Parathyroid adenoma (tissue), 2 donors: ENCODE measurements around the gene PLIN5.

Experiments
- H2AFZ ChIP-seq: fragments of 300-600 bp; sonication (generic); one replicate; pipeline ENCODE4 v1.7.0; 2017; ENCODE audit warnings: antibody characterized with exemption, mild to moderate bottlenecking
- H3K27ac ChIP-seq: fragments of 300-600 bp; sonication (generic); one replicate; pipeline ENCODE4 v1.7.0; 2017
- H3K27me3 ChIP-seq: fragments of 300-600 bp; sonication (generic); one replicate; pipeline ENCODE4 v1.7.0; 2017; ENCODE audit warnings: low read length; ENCODE audit not compliant: control insufficient read depth, insufficient read depth
- H3K36me3 ChIP-seq: fragments of 300-600 bp; sonication (generic); one replicate; pipeline ENCODE4 v1.7.0; 2017; ENCODE audit warnings: low read length; ENCODE audit not compliant: control insufficient read depth, insufficient read depth
- H3K4me1 ChIP-seq: fragments of 300-600 bp; sonication (generic); one replicate; pipeline ENCODE4 v1.7.0; 2017; ENCODE audit warnings: control low read depth
- H3K4me2 ChIP-seq: fragments of 300-600 bp; sonication (generic); one replicate; pipeline ENCODE4 v1.7.0; 2017; ENCODE audit warnings: low read length
- H3K4me3 ChIP-seq: fragments of 300-600 bp; sonication (generic); one replicate; pipeline ENCODE4 v1.7.0; 2017; ENCODE audit warnings: low read depth, low read length
- H3K79me2 ChIP-seq: fragments of 300-600 bp; sonication (generic); one replicate; pipeline ENCODE4 v1.7.0; 2017; ENCODE audit warnings: control low read depth
- H3K9ac ChIP-seq: fragments of 300-600 bp; sonication (generic); one replicate; pipeline ENCODE4 v1.7.0; 2017; ENCODE audit warnings: mild to moderate bottlenecking
- H3K9me3 ChIP-seq: fragments of 300-600 bp; sonication (generic); one replicate; pipeline ENCODE4 v1.7.0; 2017; ENCODE audit warnings: low read length; ENCODE audit not compliant: control insufficient read depth
- TF ChIP-seq, protein P1 (sequence below): fragments of 300-600 bp; sonication (generic); IDR thresholded peaks from one replicate; pipeline ENCODE4 v1.7.0; 2017; ENCODE audit warnings: antibody characterized with exemption, mild to moderate bottlenecking
- donor health status: primary hyperparathyroidism.

PLIN5 gene

DNA sequence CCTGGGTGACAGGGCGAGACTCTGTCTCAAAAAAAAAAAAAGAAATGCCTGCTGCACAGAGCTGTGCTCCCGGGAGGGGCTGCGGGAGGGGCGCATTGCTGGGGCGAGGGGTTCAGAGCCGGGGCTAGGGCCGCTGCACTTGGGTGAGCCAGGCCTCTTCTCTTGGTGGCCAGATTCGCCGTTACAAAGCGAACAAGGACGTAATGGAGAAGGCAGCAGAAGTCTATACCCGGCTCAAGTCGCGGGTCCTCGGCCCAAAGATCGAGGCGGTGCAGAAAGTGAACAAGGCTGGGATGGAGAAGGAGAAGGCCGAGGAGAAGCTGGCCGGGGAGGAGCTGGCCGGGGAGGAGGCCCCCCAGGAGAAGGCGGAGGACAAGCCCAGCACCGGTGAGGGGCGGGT is 35.7 kb downstream of the PLIN5 start:
- no peak overlapping the region for H3K4me3 ChIP-seq
- no peak overlapping the region for H3K4me2 ChIP-seq
- no peak overlapping the region for H3K9ac ChIP-seq
- H3K27ac ChIP-seq = no peak overlapping the region
- TF ChIP-seq, protein P1, sequence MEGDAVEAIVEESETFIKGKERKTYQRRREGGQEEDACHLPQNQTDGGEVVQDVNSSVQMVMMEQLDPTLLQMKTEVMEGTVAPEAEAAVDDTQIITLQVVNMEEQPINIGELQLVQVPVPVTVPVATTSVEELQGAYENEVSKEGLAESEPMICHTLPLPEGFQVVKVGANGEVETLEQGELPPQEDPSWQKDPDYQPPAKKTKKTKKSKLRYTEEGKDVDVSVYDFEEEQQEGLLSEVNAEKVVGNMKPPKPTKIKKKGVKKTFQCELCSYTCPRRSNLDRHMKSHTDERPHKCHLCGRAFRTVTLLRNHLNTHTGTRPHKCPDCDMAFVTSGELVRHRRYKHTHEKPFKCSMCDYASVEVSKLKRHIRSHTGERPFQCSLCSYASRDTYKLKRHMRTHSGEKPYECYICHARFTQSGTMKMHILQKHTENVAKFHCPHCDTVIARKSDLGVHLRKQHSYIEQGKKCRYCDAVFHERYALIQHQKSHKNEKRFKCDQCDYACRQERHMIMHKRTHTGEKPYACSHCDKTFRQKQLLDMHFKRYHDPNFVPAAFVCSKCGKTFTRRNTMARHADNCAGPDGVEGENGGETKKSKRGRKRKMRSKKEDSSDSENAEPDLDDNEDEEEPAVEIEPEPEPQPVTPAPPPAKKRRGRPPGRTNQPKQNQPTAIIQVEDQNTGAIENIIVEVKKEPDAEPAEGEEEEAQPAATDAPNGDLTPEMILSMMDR = no peak
- H2AFZ ChIP-seq = no peak overlapping the region
- no peaks in the 10 kb centered on the region for H3K79me2 ChIP-seq
- H3K36me3 ChIP-seq = no peaks in the 10 kb centered on the region
- no peaks in the 10 kb centered on the region for H3K4me1 ChIP-seq
- H3K27me3 ChIP-seq = no peaks in the 10 kb centered on the region
- no peaks in the 10 kb centered on the region for H3K9me3 ChIP-seq

GRCh38 chr19:4498694-4499093 is 36.3 kb downstream of the PLIN5 start:
- H3K27ac ChIP-seq = no peak overlapping the region
- no peak overlapping the region for H3K4me3 ChIP-seq
- H3K36me3 ChIP-seq = no peaks in the 10 kb centered on the region
- H3K9me3 ChIP-seq = no peaks in the 10 kb centered on the region
- TF ChIP-seq, protein P1 = no peak
- no peaks in the 10 kb centered on the region for H3K4me1 ChIP-seq
- no peaks in the 10 kb centered on the region for H3K27me3 ChIP-seq
- H2AFZ ChIP-seq = no peak overlapping the region
- H3K79me2 ChIP-seq = no peaks in the 10 kb centered on the region
- no peak overlapping the region for H3K9ac ChIP-seq
- H3K4me2 ChIP-seq = no peak overlapping the region

GRCh38 chr19:4497770-4498389 is 37.1 kb downstream of the PLIN5 start:
- Histone ChIP-seq H3K36me3 (no peaks in the 10 kb centered on the region), H3K9ac (no peak overlapping the region), H3K4me2 (no peak overlapping the region), H3K27ac (no peak overlapping the region), H3K4me3 (no peak overlapping the region), H3K9me3 (no peaks in the 10 kb centered on the region), H3K79me2 (no peaks in the 10 kb centered on the region), H3K4me1 (no peaks in the 10 kb centered on the region), H3K27me3 (no peaks in the 10 kb centered on the region), H2AFZ (no peak overlapping the region)
- TF ChIP-seq, protein P1 = no peak

- no peaks in the 10 kb centered on the region for H3K9me3 ChIP-seq
- H3K4me1 ChIP-seq = no peaks in the 10 kb centered on the region
- no peak overlapping the region for H3K9ac ChIP-seq
- no peak overlapping the region for H2AFZ ChIP-seq
- no peak overlapping the region for H3K27ac ChIP-seq
- no peak overlapping the region for H3K4me3 ChIP-seq
- H3K4me2 ChIP-seq = no peak overlapping the region
- TF ChIP-seq, protein P1 = no peak
- no peaks in the 10 kb centered on the region for H3K27me3 ChIP-seq
- no peaks in the 10 kb centered on the region for H3K36me3 ChIP-seq
- H3K79me2 ChIP-seq = no peaks in the 10 kb centered on the region
Measured at GRCh38 chr19:4496304-4496703, 38.7 kb downstream of the PLIN5 start.

DNA sequence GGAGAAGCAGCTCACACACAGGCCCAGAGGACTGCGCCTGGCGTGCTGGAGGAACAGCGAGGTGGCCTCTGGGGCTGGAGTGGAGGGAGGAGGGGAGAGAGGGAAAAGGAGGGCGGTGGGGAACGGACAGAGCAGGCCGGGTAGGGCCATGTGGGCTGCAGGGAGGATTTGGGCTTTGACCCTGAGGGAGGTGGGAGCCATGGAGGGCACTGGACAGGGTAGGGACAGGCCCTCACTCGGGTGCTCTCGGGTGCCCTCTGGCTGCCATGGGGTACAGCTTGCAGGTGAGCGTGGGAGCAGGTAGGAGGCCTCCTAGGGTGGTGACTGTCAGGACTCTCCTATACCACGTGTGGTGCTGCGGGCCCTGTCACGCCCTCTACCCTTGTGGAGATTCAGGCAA is 39.6 kb downstream of the PLIN5 start:
- no peak overlapping the region for H3K4me2 ChIP-seq
- no peak overlapping the region for H3K4me3 ChIP-seq
- H3K4me1 ChIP-seq = no peaks in the 10 kb centered on the region
- H3K27me3 ChIP-seq = no peaks in the 10 kb centered on the region
- TF ChIP-seq, protein P1 = peak; percentile 12
- H3K27ac ChIP-seq = no peak overlapping the region
- H3K79me2 ChIP-seq = peaks cover under 1% of the 10 kb centered on the region
- no peak overlapping the region for H2AFZ ChIP-seq
- no peak overlapping the region for H3K9ac ChIP-seq
- no peaks in the 10 kb centered on the region for H3K36me3 ChIP-seq
- no peaks in the 10 kb centered on the region for H3K9me3 ChIP-seq
